NB4 (cell line): Measurements from ENCODE around the gene RFWD3.

ENCODE experiments used
- CTCF ChIP-seq: IDR thresholded peaks from one replicate; pipeline ENCODE4 v1.5.1; 2012; ENCODE audit warnings: low read depth, low read length
- MAX ChIP-seq: IDR thresholded peaks from 2 replicates; pipeline ENCODE4 v1.6.1; 2011; ENCODE audit warnings: low read depth, low read length
- MYC ChIP-seq: IDR thresholded peaks from 2 replicates; pipeline ENCODE4 v1.6.1; 2011; ENCODE audit warnings: low read depth, low read length
- POLR2A ChIP-seq: IDR thresholded peaks from 2 replicates; pipeline ENCODE4 v1.6.1; 2011; ENCODE audit warnings: mild to moderate bottlenecking; ENCODE audit not compliant: insufficient read length; ENCODE audit errors: extremely low read depth

DNA sequence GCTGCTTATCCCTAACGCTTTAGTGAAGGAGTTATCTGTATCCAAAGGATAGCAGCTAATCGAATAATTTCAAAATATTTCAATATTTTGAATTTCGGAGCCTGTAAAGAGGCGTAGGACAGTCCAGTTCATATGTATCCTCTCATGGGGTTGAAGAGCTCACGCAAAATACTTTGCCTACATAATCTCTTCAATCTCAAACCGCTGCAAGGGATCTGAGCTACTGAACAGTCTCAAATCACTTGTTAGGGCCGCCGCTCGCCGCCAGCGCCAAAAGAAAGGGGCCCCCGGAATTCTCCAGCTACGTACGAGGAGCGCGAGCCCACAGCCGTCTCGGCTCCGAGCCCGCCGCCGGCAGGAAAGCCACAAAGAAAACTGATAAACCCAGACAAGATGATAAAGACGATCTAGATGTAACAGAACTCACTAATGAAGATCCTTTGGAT, 601 bp upstream of the RFWD3 start:
- no peak for TF ChIP-seq CTCF
- TF ChIP-seq MYC = no peak
- no peak for TF ChIP-seq POLR2A
- no peak for TF ChIP-seq MAX
